BJ (cell line): ENCODE results near the gene FAM162A. TPM values are rescaled to one million over a fixed set of nuclear protein-coding genes. Genes with fewer than 3 reads are reported as not detected.

Experiments used
- CTCF ChIA-PET: fragments of 350-600 bp; formaldehyde crosslinking; extraction: SDS; loops from one replicate; lab custom pipeline; 2021; ENCODE audit warnings: antibody characterized with exemption, inconsistent platforms; lab: Yijun Ruan, JAX
- POLR2A ChIA-PET: fragments of 300-600 bp; sonication (Branson Sonifier 250); formaldehyde crosslinking; extraction: SDS; loops from one replicate; lab custom pipeline; 2021; ENCODE audit warnings: antibody characterized with exemption; lab: Charles Lee
- DNase-seq: peaks from one replicate; pipeline ENCODE4 v3.0.0-alpha.2; 2011; ENCODE audit warnings: low read depth
- H3K27me3 ChIP-seq: 2 replicates; pipeline ENCODE4 v1.6.0; 2011; ENCODE audit warnings: low read length; ENCODE audit not compliant: control insufficient read depth, insufficient read depth
- H3K36me3 ChIP-seq: 2 replicates; pipeline ENCODE4 v1.5.1; 2011; ENCODE audit warnings: low read length; ENCODE audit not compliant: control insufficient read depth, insufficient read depth
- H3K4me3 ChIP-seq: 2 replicates; pipeline ENCODE4 v1.5.1; 2011; ENCODE audit warnings: low read depth, mild to moderate bottlenecking, control low read depth, low read length
- CTCF ChIP-seq: IDR thresholded peaks from 2 replicates; pipeline ENCODE4 v1.5.1; 2011; ENCODE audit warnings: low read depth, mild to moderate bottlenecking, control low read depth, inconsistent platforms, low read length, moderate library complexity; ENCODE audit not compliant: insufficient read depth
- polyA plus RNA-seq: library from polyadenylated mRNA; depleted of rRNA; stranded (reverse); fragments of >200 nt; gene quantifications from 2 replicates; pipeline ENCODE4 v1.2.3, GENCODE V29; 2011

The FAM162A gene
- polyA plus RNA-seq, 1 experiment: 23.9 TPM

- no peak for TF ChIP-seq CTCF
- Histone ChIP-seq H3K27me3 (no peaks in the 10 kb centered on the region), H3K4me3 (no peak overlapping the region), H3K36me3 (no peaks in the 10 kb centered on the region)
- ChIA-PET CTCF (no interaction called here), POLR2A (no interaction called here)
- DNase-seq: no peak
These were observed 12.5 kb downstream of the FAM162A start for GRCh38 chr3:122396511-122396910.

GRCh38 chr3:122397201-122397600 lies 13.2 kb downstream of the FAM162A start:
- ChIA-PET CTCF (no interaction called here), POLR2A (no interaction called here)
- no peak overlapping the region for H3K4me3 ChIP-seq
- DNase-seq: no peak
- H3K27me3 ChIP-seq: no peaks in the 10 kb centered on the region
- no peak for TF ChIP-seq CTCF
- H3K36me3 ChIP-seq: no peaks in the 10 kb centered on the region

GRCh38 chr3:122398920-122399319 lies 14.9 kb downstream of the FAM162A start:
- no peak for TF ChIP-seq CTCF
- Histone ChIP-seq H3K36me3 (no peaks in the 10 kb centered on the region), H3K4me3 (no peak overlapping the region), H3K27me3 (no peaks in the 10 kb centered on the region)
- ChIA-PET POLR2A (no interaction called here), CTCF (no interaction called here)
- DNase-seq: no peak

- ChIA-PET CTCF (no interaction called here), POLR2A (no interaction called here)
- no peak for TF ChIP-seq CTCF
- H3K4me3 ChIP-seq: no peak overlapping the region
- no peak for DNase-seq
- H3K27me3 ChIP-seq: no peaks in the 10 kb centered on the region
- 0 out of 2 replicates have a peak, but pooled peaks cover 1% of the 10 kb centered on the region for H3K36me3 ChIP-seq
These were observed 19.5 kb downstream of the FAM162A start for GRCh38 chr3:122403489-122403888.

- no peak overlapping the region for H3K4me3 ChIP-seq
- no peak for TF ChIP-seq CTCF
- DNase-seq: no peak
- H3K36me3 ChIP-seq: 0 out of 2 replicates have a peak, but pooled peaks cover 1% of the 10 kb centered on the region
- ChIA-PET POLR2A (no interaction called here), CTCF (interaction anchor here (1.7 to 1.8 kb wide), 2 partner anchors 10 to 12 kb away, joined by 5 to 10 read pairs; no protein-coding TSS in a partner anchor)
- no peaks in the 10 kb centered on the region for H3K27me3 ChIP-seq
These were observed 21.0 kb downstream of the FAM162A start for GRCh38 chr3:122405015-122405414.
